DMS79 treated with DMSO at 0.1 percent for 48 hours (cell line): Measurements from ENCODE around the gene NEO1.

Source experiments
- DNase-seq: peaks from one replicate; lab custom pipeline; 2025; lab: John Stamatoyannopoulos, UW

Gene NEO1

DNA sequence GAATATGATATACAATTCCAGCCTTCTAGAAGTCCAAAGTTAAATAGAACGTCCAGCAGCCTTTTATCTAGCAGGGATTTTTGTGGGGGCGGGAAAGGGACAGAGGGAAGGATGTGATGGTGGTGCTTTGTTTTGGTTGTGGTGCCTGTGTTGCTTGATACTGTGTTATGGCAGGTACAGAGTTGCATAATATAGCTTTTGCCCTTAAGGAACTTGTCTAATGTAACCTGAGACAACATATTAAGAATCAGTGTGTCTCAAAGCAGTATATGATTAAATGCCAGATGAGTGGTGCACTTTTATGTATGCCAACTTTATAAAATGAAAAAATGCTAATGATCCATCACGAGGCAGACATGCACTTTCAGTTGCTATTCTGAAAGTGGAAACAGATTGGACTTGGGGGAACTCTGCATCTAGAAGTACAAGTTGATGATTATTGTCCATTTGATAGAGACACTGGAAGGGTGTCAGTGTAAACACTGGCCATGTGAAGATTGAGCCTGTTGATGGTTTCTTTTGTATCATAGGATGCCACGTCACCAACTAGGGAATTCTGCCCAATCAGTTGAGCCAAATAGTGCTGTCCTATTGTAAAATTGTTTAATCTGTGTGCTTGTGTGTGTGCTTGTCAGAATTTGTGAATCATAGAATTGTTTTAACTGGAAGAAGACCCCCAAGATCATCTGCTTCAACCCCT lies 23.0 kb downstream of the NEO1 start:
- DNase-seq, result no peak

- DNase-seq, result no peak
Measured at GRCh38 chr15:73078291-73078690, 26.0 kb downstream of the NEO1 start.

DNA sequence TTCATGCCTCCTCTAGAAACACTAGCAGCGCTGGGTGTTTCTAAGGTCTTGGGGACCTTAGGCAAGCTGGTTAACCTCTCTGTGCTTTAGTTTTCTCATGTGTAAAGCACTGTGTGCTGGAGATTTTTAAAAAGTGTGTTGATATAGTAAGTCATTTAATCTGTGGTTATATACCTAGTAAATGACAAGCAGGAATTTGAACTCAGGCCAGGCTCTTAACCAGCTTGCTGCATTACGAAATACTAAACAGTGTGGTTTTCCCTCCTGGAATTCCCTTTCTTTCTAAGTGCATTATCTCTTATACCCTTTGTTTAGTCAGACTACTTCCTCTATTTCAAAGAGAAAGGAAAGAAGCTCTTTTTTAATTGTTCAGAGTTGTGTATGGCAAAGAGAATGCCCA lies 26.5 kb downstream of the NEO1 start:
- DNase-seq, result no peak

GRCh38 chr15:73079565-73079964 lies 27.3 kb downstream of the NEO1 start:
- no peak for DNase-seq

DNA sequence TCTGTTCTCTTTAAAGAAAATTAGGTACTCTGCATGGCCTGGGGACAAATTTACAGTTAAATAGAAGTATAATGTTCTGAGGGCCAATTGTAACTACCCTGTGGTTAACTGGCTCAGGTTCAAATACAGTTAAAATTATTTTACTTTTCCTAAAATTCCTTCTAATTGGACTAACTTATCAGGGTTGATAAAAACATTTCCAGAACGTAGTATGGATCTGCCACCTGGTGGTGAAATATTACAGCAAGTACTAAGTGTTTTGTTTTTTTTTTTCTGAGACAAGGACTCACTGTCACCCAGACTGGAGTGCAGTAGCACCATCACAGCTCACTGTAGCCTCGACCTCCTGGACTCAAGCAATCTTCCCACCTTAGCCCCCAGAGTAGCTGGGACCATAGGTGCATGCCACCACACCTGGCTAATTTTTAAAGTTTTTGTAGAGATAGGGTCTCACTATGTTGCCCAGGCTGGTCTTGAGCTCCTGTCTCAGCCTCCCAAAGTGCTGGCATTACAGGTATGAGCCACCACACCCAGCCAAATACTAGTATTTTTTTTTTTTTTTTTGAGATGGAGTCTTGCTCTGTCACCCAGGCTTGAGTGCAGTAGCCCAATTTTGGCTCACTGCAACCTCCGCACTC lies 29.2 kb downstream of the NEO1 start:
- peak; percentile 1 for DNase-seq

GRCh38 chr15:73082812-73083211 lies 30.5 kb downstream of the NEO1 start:
- DNase-seq, result no peak

DNA sequence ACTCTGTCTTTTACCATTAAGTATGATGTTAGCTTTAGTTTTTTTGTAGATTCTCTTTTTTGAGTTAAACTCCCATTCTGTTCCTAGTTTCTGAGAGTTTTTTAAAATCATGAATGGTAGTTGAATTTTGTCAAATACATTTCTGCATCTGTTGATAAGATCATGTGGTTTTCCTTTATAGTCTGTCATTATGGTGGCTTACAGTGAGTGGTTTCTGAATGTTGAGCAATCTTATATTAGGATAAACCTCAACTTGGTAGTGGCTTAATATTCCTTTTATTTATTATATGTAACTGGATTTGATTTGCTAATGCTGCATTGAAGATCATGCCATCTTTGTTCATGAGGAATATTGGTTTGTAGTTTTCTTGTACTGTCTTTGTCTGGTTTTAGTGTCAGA lies 34.8 kb downstream of the NEO1 start:
- no peak for DNase-seq

DNA sequence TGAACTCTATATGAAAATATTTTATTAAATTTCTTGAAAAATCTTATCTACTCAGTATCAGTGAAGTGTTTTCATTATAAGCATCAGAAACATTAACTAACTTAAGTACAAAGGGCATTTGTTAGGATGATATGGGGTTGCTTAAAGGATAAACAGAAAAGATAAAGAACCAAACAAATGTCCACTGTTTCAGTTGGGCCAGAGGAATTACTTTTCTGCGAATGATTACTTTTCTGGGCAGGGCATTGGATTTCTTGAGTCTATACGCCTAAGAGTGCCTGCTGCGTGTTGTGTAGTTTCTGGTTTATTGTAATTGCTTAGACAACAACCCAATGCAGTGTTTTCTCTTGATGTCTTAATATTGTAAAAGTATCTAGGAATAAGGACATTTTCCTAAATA lies 52.8 kb downstream of the NEO1 start:
- DNase-seq, result no peak

- no peak for DNase-seq
Measured at GRCh38 chr15:73108676-73109075, 56.4 kb downstream of the NEO1 start.

- DNase-seq, result no peak
Measured at GRCh38 chr15:73109765-73110164, 57.5 kb downstream of the NEO1 start.

DNA sequence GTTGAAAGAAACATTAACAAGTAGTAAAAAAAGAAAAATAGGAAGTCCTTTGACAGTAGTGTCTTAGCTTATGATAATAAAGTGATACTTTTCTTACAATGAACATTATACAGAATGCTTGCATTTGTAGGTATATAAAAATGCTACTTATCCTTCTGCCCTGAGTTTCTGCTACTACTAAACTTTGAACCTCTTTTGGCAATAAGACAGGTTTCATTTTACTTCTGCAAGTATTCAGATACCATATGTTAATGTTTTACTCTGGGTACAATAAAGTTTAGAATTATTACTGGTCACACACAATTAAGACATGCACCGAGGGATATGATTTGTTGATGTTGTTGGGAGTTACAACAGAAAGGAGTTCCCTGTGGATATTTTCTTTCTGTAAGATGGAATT lies 57.9 kb downstream of the NEO1 start:
- DNase-seq, result no peak

- no peak for DNase-seq
Measured at GRCh38 chr15:73114064-73114463, 61.8 kb downstream of the NEO1 start.

DNA sequence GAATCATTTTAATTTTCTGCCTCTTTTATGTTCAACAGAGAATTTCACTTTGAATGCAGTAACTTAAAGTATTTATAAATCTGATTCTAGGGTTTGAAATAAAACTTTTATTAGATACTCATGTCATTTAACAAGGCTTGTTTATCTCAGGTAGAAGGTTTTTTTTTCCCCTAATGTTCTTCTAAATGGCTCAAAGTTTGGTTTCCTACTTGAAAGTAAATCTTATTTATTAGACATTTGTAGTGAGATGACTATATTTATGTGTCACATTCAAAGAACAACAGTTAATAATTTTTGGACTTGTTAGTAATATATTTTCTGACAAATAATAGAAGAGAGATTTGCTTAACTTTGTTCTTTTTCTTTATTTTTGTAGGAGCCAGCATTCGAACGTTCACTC lies 63.9 kb downstream of the NEO1 start:
- no peak for DNase-seq

- no peak for DNase-seq
Measured at GRCh38 chr15:73118055-73118454, 65.8 kb downstream of the NEO1 start.

GRCh38 chr15:73119478-73119877 lies 67.2 kb downstream of the NEO1 start:
- no peak for DNase-seq

DNA sequence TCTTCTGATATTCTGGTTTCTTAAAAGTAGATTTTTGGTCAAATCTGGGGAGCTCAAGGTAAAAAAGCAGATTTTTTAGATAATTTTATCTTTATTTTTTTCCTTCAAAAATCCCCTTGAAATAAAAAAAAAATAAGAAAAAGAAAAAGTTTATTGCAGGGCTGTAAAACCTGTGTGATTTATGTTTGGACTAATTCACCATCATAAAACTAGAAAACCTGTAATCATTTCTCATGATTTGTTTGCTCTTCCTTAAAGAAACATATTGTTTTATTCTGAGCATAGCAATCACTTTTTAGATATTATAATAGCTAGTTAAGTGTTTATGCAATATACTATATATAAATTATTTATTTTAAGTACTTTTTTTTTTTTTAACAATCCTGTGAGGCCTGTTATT lies 68.0 kb downstream of the NEO1 start:
- DNase-seq, result no peak

DNA sequence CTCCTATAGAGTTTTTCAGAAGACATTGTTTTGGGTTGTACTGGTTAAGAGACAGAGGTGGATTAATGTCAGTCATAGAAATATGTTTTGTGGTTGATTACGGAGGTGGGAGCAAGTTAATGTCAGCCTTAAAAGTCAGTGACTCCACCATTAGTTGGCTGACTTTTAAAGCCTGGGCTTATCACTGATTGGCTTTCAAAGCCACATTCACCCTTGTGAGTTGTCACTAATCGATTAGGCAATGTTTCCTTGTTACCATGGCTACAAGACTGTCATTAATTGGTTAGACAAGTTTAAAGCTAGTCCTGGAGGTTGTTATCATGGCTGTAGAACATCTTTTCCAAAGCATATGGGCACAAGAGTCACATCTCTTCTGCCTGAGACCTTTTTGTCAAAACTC lies 73.0 kb downstream of the NEO1 start:
- no peak for DNase-seq

GRCh38 chr15:73127302-73127936 lies 75.2 kb downstream of the NEO1 start:
- DNase-seq, result no peak

- DNase-seq, result no peak
Measured at GRCh38 chr15:73130830-73131229, 78.6 kb downstream of the NEO1 start.

- DNase-seq, result no peak
Measured at GRCh38 chr15:73134196-73134595, 81.9 kb downstream of the NEO1 start.

- DNase-seq, result no peak
Measured at GRCh38 chr15:73139041-73139743, 86.9 kb downstream of the NEO1 start.

DNA sequence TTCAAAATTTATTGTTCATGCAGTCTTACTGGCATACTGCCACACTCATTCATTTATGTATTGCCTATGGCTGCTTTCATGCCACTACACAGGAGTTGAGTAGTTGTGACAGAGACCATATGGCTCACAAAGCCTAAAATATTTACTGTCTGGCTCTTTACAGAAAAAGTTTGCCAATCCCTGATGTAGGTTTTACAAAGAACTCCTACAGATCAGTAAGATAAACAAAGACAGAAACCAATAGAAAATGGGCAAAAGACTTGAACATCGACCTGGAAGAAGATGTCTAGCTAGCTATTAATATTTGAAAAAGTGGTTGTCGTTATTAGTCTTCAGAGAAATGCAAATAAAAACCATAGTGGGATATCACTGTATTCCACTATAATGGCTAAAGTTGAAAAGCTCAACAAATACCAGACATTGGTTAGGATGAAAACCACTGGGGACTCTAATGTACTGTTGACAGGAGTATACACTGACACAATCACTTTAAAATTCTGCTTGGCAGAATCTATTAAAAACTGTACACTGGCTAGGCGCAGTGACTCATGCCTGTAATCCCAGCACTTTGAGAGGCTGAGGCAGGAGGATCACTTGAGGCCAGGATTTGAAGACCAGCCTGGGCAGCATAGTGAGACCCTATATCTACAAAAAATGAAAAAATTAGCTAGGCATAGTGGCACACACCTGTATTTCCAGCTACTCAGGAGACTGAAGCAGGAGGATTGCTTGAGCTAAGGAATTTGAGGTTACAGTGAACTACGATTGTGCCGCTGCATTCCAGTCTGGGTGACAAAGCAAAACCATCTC lies 87.7 kb downstream of the NEO1 start:
- DNase-seq, result no peak
